ENCODE data around the gene RSBN1L.

DNA sequence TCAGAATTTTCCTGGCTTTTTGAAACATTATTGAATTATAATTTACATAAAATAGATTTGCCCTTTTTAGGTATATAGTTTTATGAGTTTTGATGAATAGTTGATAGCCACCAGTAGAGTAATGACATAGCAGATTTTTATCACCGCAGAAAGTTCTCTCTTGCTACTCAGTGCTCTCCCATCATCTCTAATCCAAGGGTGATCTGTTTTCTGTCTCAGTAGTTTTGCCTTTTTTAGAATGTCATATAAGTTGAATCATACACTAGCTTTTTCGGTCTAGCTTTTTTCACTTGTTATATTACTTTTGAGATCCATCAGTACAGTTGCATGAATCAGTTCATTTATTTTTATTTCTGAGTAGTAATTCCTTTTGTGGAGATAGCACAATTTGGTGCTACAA, 17.9 kb downstream of the RSBN1L start:
- TF ChIP-seq, protein P1, sequence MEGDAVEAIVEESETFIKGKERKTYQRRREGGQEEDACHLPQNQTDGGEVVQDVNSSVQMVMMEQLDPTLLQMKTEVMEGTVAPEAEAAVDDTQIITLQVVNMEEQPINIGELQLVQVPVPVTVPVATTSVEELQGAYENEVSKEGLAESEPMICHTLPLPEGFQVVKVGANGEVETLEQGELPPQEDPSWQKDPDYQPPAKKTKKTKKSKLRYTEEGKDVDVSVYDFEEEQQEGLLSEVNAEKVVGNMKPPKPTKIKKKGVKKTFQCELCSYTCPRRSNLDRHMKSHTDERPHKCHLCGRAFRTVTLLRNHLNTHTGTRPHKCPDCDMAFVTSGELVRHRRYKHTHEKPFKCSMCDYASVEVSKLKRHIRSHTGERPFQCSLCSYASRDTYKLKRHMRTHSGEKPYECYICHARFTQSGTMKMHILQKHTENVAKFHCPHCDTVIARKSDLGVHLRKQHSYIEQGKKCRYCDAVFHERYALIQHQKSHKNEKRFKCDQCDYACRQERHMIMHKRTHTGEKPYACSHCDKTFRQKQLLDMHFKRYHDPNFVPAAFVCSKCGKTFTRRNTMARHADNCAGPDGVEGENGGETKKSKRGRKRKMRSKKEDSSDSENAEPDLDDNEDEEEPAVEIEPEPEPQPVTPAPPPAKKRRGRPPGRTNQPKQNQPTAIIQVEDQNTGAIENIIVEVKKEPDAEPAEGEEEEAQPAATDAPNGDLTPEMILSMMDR (IDR thresholded peaks at IDR 0.05), result no peak
- TF ChIP-seq POLR2AphosphoS5 (IDR thresholded peaks at IDR 0.05), result no peak
- TF ChIP-seq POLR2A (IDR thresholded peaks at IDR 0.05), result no peak
- TF ChIP-seq EP300 (IDR thresholded peaks at IDR 0.05), result no peak

Measured in gastroesophageal sphincter (tissue), 3 donors.